Right lung (tissue), 5 donors: ENCODE measurements around the gene YARS2. TPM values are rescaled to one million over a fixed set of nuclear protein-coding genes. Genes with fewer than 3 reads are reported as not detected.
"Not testable (repeated sequence)": the region's sequence is repeated elsewhere in the genome, so short reads cannot be mapped to it uniquely, and the experiment has no call there.

Experiments used
- DNase-seq, 2 donors: peaks; one replicate each; pipeline ENCODE4 v3.0.0-alpha.2; 2013
- polyA plus RNA-seq, 5 donors: library from polyadenylated mRNA; unstranded; fragments of 120-200 nt; gene quantifications; one replicate each; pipeline versions ENCODE4 v1.2.1 to v1.2.3, GENCODE V29; 2013; ENCODE audit warnings: inconsistent platforms in 1 of 5, low replicate concordance in 1 of 5; ENCODE audit not compliant: insufficient read length in 5 of 5, insufficient read depth in 1 of 5

Gene YARS2
- polyA plus RNA-seq, 5 donors: 25.5 to 31.8 (median 26.4) TPM

GRCh38 chr12:32755051-32755653 is 545 bp downstream of the YARS2 start:
- DNase-seq: peak in 1 of 2 donors; percentile 54

GRCh38 chr12:32754111-32754510 is 1.6 kb downstream of the YARS2 start:
- DNase-seq: no peak

GRCh38 chr12:32753605-32754004 is 2.1 kb downstream of the YARS2 start:
- no peak for DNase-seq

GRCh38 chr12:32743264-32743663 is 12.4 kb downstream of the YARS2 start:
- DNase-seq: no peak

DNA sequence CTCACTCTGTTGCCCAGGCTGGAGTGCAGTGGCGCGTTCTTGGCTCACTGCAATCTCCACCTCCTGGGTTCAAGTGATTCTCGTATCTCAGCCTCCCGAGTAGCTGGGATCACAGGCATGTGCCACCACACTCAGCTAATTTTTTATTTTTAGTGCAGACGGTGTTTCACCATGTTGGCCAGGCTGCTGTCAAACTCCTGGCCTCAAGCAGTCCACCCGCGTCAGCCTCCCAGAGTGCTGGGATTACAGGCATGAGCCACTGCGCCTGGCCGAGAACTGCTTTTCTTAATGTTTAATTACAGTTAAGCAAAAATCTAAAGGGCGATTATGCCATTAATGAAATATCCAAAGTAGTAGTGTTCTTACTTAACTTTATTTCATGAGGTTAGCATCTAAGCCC is 13.6 kb downstream of the YARS2 start:
- no peak for DNase-seq

DNA sequence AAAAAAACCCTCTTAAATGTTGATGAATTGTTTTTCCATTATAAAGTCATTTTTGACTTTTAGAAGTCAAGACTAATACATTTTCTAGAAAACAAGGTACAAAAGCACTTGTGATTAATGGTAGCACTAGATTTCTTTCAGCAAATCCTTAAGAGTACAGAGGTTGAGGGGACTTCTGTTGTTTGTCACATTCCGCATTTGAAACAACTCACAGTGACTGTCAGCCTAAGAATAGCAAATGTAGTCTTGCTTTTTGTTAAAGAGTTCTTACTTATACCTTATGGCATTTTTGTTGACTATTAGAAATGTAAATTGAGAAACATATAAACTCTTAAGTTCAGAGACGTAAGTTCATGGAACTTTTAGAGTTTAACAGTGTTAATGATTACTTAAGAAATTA is 16.4 kb downstream of the YARS2 start:
- DNase-seq: no peak

- no peak for DNase-seq
Measured at GRCh38 chr12:32737715-32738114, 18.0 kb downstream of the YARS2 start.

DNA sequence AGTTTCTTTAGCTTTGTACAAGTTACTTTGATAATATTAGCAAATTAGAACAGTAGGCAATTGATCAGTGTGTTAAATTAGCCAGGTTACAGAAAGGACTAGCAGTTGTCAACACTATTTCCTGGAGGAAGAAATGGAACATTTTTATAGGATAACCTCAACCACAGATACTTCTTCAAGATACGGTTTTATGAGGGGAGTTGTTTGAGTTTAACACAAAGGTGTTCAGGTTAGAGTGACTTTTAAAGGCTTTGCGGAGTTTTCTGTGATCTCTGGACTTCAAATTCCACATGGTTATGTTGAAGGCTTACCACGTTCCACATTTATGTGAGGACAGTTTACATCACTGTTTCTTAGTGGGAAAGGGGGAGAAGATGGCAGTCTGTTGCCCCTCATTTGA is 19.3 kb downstream of the YARS2 start:
- no peak for DNase-seq

- DNase-seq: no peak
Measured at GRCh38 chr12:32734952-32735351, 20.7 kb downstream of the YARS2 start.

DNA sequence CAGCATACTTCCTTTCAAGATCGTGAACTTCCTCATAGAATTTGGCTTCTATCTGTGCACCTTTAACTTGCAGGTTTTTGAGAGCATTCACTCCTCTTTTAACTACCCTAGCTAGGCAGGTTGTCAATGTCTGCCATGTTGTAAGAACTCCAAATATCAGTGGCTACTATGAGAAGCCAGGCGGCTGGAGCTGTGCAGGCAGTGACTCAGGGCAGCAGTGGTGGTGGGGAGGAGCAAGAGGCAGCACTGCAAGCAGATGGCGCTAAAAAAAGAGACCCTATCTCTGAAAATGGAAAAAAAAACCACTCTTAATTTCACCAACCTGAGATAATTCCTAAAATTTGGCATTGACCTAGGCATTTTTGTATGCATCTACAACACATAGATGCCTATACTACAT is 28.5 kb downstream of the YARS2 start:
- DNase-seq: no peak

DNA sequence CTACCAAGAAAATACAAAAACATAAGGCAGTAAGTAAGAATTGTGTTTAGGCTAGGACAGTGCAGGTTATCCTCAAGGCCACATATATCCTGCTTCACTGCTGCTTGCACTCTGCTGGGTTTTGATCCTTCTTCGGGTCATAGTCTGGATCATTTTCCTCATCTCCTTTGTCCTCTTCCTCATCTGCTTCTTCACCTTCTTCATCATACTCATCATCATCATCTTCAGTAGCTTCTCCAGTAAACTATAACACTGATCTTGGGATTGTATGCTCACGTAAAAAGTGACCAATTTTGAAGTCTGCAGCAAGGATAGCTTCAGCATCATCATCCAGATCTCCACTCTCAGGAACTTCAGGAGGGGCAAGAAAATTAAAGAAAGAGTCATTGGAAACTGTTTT is 29.4 kb downstream of the YARS2 start:
- no peak for DNase-seq

DNA sequence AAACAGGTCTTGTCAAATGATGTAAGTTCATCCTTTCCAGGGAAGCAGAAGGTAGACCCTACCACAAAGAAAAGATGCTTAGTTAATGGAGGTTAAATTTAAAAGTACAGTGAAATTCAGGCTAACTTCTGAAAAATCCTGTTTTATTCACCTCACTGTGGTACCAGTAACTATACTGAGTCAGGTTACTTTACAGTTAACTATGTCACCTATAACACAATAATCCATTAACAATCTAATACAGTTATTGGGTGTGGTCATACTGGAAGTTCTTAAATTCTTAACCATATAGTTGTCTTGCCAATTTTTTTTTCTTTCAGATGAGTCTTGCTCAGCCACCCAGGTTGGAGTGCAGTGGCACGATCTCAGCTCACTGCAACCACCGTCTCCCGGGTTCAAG is 30.4 kb downstream of the YARS2 start:
- not testable (repeated sequence) for DNase-seq

GRCh38 chr12:32718926-32719325 is 36.8 kb downstream of the YARS2 start:
- DNase-seq: no peak

DNA sequence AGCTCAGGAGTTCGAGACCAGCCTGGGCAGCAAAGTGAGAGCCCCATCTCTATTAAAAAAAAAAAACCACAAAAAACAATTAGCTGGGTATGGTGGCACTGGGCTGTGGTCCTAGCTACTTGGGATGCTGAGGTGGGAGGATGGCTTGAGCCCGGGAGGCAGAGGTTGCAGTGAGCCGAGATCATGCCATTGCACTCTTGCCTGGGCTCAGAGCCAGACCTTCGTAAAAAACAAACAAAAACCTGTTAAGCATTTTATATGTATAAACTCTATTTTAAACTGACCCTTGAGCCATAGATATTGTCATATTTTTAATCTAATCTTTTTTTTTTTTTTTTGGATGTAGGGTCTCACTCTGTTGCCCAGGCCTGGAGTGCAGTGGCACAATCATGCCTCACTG is 40.9 kb downstream of the YARS2 start:
- no peak for DNase-seq

DNA sequence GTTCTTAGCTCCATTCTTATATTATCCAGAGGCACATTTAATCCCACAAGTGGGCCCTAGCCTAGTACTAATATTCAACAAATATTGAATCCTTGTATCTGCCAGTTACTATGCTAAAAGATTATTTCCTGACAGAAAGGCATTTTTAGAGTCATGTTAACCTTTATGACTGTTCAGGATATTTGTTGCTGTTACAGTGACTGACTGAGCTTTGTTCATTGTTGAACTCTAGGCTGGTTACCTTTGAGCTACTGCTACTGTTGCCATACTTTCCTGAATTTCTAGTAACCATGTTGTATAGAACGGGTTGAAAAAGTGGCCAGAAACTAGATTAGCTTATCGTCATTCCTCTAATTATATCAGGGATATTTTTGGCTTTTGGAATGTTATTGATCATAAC is 46.8 kb downstream of the YARS2 start:
- DNase-seq: no peak

DNA sequence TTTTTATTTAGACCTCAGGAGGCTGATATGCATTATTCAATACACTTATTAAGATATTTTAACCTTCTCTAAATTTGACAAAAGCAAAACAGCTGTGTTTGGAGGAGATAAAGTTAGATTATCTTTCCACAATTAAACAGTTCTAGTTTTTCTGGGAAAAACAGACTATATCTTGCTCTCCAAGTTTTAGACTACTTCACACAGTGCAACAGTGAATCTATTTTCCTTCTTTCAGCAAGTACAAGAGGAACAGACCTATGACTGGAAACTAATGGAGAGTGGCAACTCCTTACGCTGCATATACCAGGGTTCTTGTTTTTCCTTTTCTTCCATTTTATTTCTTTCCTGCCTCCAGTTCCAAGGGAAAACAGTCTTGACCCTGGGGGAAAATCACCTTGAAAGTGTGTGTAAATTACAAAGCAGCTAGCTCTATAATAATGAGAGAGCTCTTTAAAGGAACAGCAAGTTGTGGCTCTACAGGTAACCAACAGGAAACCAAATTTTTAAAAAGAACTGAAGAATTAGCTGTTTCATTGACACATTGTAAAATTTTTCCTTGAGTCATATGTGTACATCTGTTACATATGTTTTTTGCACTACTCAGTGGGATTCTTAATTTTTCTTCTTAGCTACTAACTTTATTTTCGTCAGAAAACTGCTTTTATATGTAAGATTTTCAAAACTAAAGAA is 49.2 kb downstream of the YARS2 start:
- DNase-seq: no peak

DNA sequence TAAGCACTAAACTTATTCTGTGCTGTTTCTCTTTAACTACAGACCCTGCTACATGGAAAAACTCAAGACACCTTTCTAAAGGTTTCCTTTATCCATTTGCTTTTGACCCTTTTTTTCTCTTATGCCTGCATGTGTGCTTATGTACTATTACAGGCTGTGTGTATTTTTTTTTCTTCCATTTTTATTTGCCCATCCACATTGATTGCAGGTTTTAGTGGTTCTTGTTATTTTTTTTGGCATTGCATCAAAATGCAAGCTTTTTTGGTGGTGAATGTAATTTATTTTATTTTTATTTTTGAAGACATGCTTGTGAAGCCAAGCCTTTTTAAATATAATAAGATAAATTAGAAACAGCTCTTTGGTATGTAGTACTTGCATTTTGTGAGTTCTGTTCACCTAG is 49.9 kb downstream of the YARS2 start:
- no peak for DNase-seq

DNA sequence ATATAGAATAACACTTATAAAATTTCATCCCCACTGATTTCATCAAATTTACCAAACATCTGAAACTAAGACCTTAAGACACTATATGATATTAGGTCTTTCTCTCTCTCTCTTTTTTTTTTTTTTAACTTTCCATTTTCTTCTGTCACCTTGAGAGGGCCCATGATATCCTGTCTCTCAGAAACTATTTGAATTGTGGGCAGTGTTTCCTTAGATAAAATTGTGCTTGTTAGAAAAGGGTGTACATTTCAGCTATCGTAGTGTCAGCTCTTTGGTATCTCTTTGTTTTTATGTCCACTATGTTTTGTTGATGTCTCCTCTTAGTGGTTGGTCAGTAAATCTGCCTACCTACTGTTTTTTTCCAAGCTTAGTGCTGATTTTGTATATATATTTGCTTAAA is 52.8 kb downstream of the YARS2 start:
- DNase-seq: no peak

DNA sequence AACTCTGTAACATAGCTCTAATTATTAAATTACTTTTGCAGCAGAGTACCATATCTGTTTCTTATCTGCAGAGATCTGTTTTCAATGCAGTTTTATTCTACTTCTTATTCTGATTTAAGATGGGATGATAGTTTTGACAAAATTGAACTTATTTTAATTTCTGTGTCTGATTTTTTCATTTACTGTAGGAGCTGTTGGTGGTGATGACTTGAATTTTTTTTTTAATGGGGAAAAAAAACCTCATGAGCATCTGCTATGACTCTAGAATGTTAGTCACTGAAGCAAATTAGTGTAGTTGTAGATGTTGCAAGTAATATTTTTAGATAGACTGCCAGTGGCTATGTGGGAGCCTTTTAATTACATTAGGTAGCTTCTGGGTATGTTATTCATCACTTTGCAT is 53.2 kb downstream of the YARS2 start:
- no peak for DNase-seq

DNA sequence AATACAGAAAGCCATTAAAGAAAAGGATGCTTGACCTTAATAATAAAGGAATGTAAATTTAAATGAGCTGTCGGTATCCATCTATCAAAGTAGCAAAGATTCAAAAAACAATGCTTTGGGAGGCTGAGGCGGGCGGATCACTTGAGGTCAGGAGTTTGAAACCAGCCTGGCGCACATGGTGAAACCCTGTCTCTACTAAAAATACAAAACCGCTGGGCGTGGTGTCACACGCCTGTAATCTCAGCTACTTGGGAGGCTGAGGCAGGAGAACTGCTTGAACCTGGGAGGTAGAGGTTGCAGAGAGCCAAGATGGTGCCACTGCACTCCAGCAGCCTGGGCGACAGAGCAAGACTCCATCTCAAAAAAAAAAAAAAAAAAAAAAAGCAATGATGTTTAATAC is 56.3 kb downstream of the YARS2 start:
- not testable (repeated sequence) for DNase-seq

GRCh38 chr12:32698285-32698684 is 57.4 kb downstream of the YARS2 start:
- DNase-seq: no peak

DNA sequence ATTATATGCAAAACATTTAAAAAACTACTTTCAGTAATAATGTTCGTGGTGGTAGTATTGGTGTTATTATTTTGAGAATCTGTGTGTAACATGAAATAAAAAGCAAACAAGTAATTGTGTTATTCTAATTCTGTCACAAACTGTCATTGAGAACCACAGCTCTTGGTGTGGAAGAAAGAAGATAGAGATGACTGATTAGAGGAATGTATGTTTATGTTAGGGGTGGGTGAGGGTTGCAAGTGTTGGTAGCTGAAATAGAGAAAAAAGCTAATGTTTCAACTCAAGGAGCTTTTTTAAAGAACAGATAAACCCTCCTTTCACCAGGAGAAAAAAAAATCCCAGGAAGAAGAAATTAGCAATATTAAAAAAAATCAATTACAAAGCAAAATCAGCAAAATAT is 58.3 kb downstream of the YARS2 start:
- no peak for DNase-seq
